Measurements from ENCODE around the gene ZNF484.

- TF ChIP-seq CTCF (IDR thresholded peaks at IDR 0.05) (no peak), POLR2A (IDR thresholded peaks at IDR 0.05) (no peak)
These were observed 13.7 kb downstream of the ZNF484 start for GRCh38 chr9:92864152-92864551.

All from prostate gland (tissue), 2 donors.